HEK293 (cell line): ENCODE results near the gene TSSK3.
A peak's percentile ranks its signal among the peaks of the same experiment; 100 is the strongest.

Experiments
- CTCF ChIA-PET: fragments of 350-600 bp; formaldehyde crosslinking; extraction: SDS; loops from one replicate; lab custom pipeline; 2021; ENCODE audit warnings: antibody characterized with exemption; lab: Yijun Ruan, JAX
- POLR2A ChIA-PET: fragments of 300-600 bp; formaldehyde crosslinking; extraction: SDS; loops from one replicate; lab custom pipeline; 2020; ENCODE audit warnings: antibody characterized with exemption, inconsistent platforms; lab: Yijun Ruan, JAX
- H3K27ac ChIP-seq: fragments of 200-500 bp; sonication (Bioruptor generic); 2 replicates; pipeline ENCODE4 v1.5.1; 2014; ENCODE audit warnings: low read depth, low read length, control low read depth, inconsistent platforms; ENCODE audit errors: extremely low read depth
- H3K36me3 ChIP-seq, 2 experiments: fragments of 200-500 bp in 1 of 2; sonication (Bioruptor generic) in 1 of 2; 1 replicate in 1 of 2; 2 replicates in 1 of 2; pipeline ENCODE4 v1.5.1; 2014 to 2017; ENCODE audit warnings: inconsistent platforms in 2 of 2, low read length in 2 of 2; ENCODE audit not compliant: control insufficient read depth in 2 of 2, insufficient read depth in 1 of 2
- H3K4me1 ChIP-seq: fragments of 200-500 bp; sonication (Bioruptor generic); 2 replicates; pipeline ENCODE4 v1.5.1; 2014; ENCODE audit warnings: mild to moderate bottlenecking, low read length, inconsistent platforms; ENCODE audit not compliant: control insufficient read depth, insufficient read depth
- H3K4me3 ChIP-seq: 2 replicates; pipeline ENCODE4 v1.5.1; 2011; ENCODE audit warnings: low read depth, mild to moderate bottlenecking, control low read depth, low read length, moderate library complexity
- H3K9me3 ChIP-seq: fragments of 200-500 bp; sonication (Bioruptor generic); 2 replicates; pipeline ENCODE4 v1.5.1; 2014; ENCODE audit warnings: low read depth, low read length, inconsistent platforms; ENCODE audit not compliant: control insufficient read depth, insufficient read depth
- GLIS2 ChIP-seq: fragments of 450-650 bp; formaldehyde crosslinking; IDR thresholded peaks from 2 replicates; pipeline ENCODE4 v1.5.1; 2016; ENCODE audit warnings: missing biosample characterization, missing genetic modification characterization
- HOXC10 ChIP-seq: sonication (generic); formaldehyde crosslinking; IDR thresholded peaks from 2 replicates; pipeline ENCODE4 v1.8.1; 2023; ENCODE audit warnings: mild to moderate bottlenecking, missing genetic modification reagents
- HOXD13 ChIP-seq: sonication (generic); formaldehyde crosslinking; IDR thresholded peaks from 2 replicates; pipeline ENCODE4 v1.8.0; 2022; ENCODE audit warnings: missing genetic modification reagents, borderline replicate concordance
- IKZF3 ChIP-seq: fragments of 450-650 bp; IDR thresholded peaks from 2 replicates; pipeline ENCODE4 v1.5.0; 2018; ENCODE audit warnings: missing biosample characterization, mild to moderate bottlenecking, missing genetic modification characterization, moderate library complexity
- KLF16 ChIP-seq: fragments of 450-650 bp; formaldehyde crosslinking; IDR thresholded peaks from 2 replicates; pipeline ENCODE4 v1.5.1; 2017; ENCODE audit warnings: missing biosample characterization, missing genetic modification characterization
- KLF7 ChIP-seq: fragments of 450-650 bp; formaldehyde crosslinking; IDR thresholded peaks from 2 replicates; pipeline ENCODE4 v1.5.1; 2016; ENCODE audit warnings: missing biosample characterization, missing genetic modification characterization, borderline replicate concordance
- MZF1 ChIP-seq: fragments of 450-650 bp; formaldehyde crosslinking; IDR thresholded peaks from 2 replicates; pipeline ENCODE4 v1.5.1; 2017; ENCODE audit warnings: missing biosample characterization, missing genetic modification characterization, borderline replicate concordance
- SCRT2 ChIP-seq: fragments of 450-650 bp; formaldehyde crosslinking; IDR thresholded peaks from 2 replicates; pipeline ENCODE4 v1.5.1; 2016; ENCODE audit warnings: missing biosample characterization, missing genetic modification characterization
- TCF7L2 ChIP-seq: IDR thresholded peaks from 2 replicates; pipeline ENCODE4 v1.6.1; 2011; ENCODE audit warnings: low read depth, mild to moderate bottlenecking, inconsistent platforms, low read length, moderate library complexity, borderline replicate concordance
- WT1 ChIP-seq: fragments of 450-650 bp; formaldehyde crosslinking; IDR thresholded peaks from 2 replicates; pipeline ENCODE4 v1.5.1; 2016; ENCODE audit warnings: missing biosample characterization, missing genetic modification characterization
- ZBTB20 ChIP-seq: fragments of 450-650 bp; formaldehyde crosslinking; IDR thresholded peaks from 2 replicates; pipeline ENCODE4 v1.5.1; 2016; ENCODE audit warnings: missing biosample characterization, missing genetic modification characterization
- ZBTB7A ChIP-seq: fragments of 450-650 bp; formaldehyde crosslinking; IDR thresholded peaks from 2 replicates; pipeline ENCODE4 v1.5.1; 2016; ENCODE audit warnings: low read depth, missing biosample characterization, missing genetic modification characterization
- ZEB2 ChIP-seq: fragments of 450-650 bp; formaldehyde crosslinking; IDR thresholded peaks from 2 replicates; pipeline ENCODE4 v1.5.1; 2016; ENCODE audit warnings: missing biosample characterization, missing genetic modification characterization
- ZIC2 ChIP-seq: fragments of 450-650 bp; formaldehyde crosslinking; IDR thresholded peaks from 2 replicates; pipeline ENCODE4 v1.5.1; 2016; ENCODE audit warnings: missing biosample characterization, missing genetic modification characterization
- ZNF112 ChIP-seq: fragments of 450-650 bp; formaldehyde crosslinking; IDR thresholded peaks from 2 replicates; pipeline ENCODE4 v1.5.0; 2017; ENCODE audit warnings: missing biosample characterization, missing genetic modification characterization
- ZNF121 ChIP-seq: fragments of 450-650 bp; formaldehyde crosslinking; IDR thresholded peaks from 2 replicates; pipeline ENCODE4 v1.5.1; 2016; ENCODE audit warnings: missing biosample characterization, missing genetic modification characterization
- ZNF239 ChIP-seq: fragments of 450-650 bp; formaldehyde crosslinking; IDR thresholded peaks from 2 replicates; pipeline ENCODE4 v1.5.1; 2016; ENCODE audit warnings: missing biosample characterization, missing genetic modification characterization
- ZNF335 ChIP-seq: fragments of 450-650 bp; formaldehyde crosslinking; conservative IDR thresholded peaks from 2 replicates; pipeline ENCODE4 v1.5.1; 2016; ENCODE audit warnings: missing biosample characterization, missing genetic modification characterization
- ZNF341 ChIP-seq: fragments of 450-650 bp; formaldehyde crosslinking; IDR thresholded peaks from 2 replicates; pipeline ENCODE4; 2016; ENCODE audit warnings: low read depth, missing biosample characterization, missing genetic modification characterization
- ZNF398 ChIP-seq: fragments of 450-650 bp; formaldehyde crosslinking; IDR thresholded peaks from 2 replicates; pipeline ENCODE4 v1.5.1; 2017; ENCODE audit warnings: missing biosample characterization, missing genetic modification characterization
- ZNF416 ChIP-seq: fragments of 450-650 bp; formaldehyde crosslinking; IDR thresholded peaks from 2 replicates; pipeline ENCODE4 v1.5.1; 2016; ENCODE audit warnings: missing biosample characterization, missing genetic modification characterization
- ZNF473 ChIP-seq: fragments of 450-650 bp; formaldehyde crosslinking; IDR thresholded peaks from 2 replicates; pipeline ENCODE4 v1.5.1; 2017; ENCODE audit warnings: missing biosample characterization, missing genetic modification characterization
- ZNF518A ChIP-seq: fragments of 450-650 bp; formaldehyde crosslinking; conservative IDR thresholded peaks from 2 replicates; pipeline ENCODE4 v1.5.1; 2016; ENCODE audit warnings: low read depth, missing biosample characterization, missing genetic modification characterization
- ZNF549 ChIP-seq: fragments of 450-650 bp; IDR thresholded peaks from 2 replicates; pipeline ENCODE4 v1.5.1; 2018; ENCODE audit warnings: missing biosample characterization, missing genetic modification characterization, mild to moderate bottlenecking, inconsistent platforms, moderate library complexity
- ZNF621 ChIP-seq: fragments of 450-650 bp; formaldehyde crosslinking; IDR thresholded peaks from 2 replicates; pipeline ENCODE4 v1.5.1; 2017; ENCODE audit warnings: missing biosample characterization, missing genetic modification characterization
- ZNF654 ChIP-seq: fragments of 450-650 bp; formaldehyde crosslinking; IDR thresholded peaks from 2 replicates; pipeline ENCODE4 v1.5.1; 2016; ENCODE audit warnings: low read depth, missing biosample characterization, missing genetic modification characterization
- ZNF660 ChIP-seq: fragments of 450-650 bp; IDR thresholded peaks from 2 replicates; pipeline ENCODE4 v1.5.1; 2018; ENCODE audit warnings: missing biosample characterization, mild to moderate bottlenecking, missing genetic modification characterization
- ZNF791 ChIP-seq: fragments of 450-650 bp; formaldehyde crosslinking; IDR thresholded peaks from 2 replicates; pipeline ENCODE4 v1.5.1; 2016; ENCODE audit warnings: missing biosample characterization, missing genetic modification characterization
- ZNF830 ChIP-seq: fragments of 450-650 bp; IDR thresholded peaks from 2 replicates; pipeline ENCODE4 v1.5.0; 2018; ENCODE audit warnings: missing biosample characterization, missing genetic modification characterization, low read depth, mild to moderate bottlenecking, moderate library complexity

TSSK3 gene

GRCh38 chr1:32400876-32401631, 38.7 kb downstream of the TSSK3 start (continued):
- TF ChIP-seq ZNF239 (tag by site-specific recombination) (no peak), IKZF3 (peak; percentile 87), SCRT2 (tag by site-specific recombination) (no peak), ZNF830 (tag by site-specific recombination) (no peak), ZNF398 (no peak), HOXD13 (CRISPR knock-in tag) (no peak), ZNF112 (no peak), ZBTB20 (tag by site-specific recombination) (peak; percentile 84)

- Histone ChIP-seq H3K9me3 (no peaks in the 10 kb centered on the region), H3K36me3 (no peaks in the 10 kb centered on the region), H3K4me1 (no peaks in the 10 kb centered on the region), H3K27ac (no peak overlapping the region), H3K4me3 (no peak overlapping the region)
- ChIA-PET CTCF (interaction anchor here (0.9 to 1.0 kb wide), 2 partner anchors 8 to 115 kb away, joined by 3 to 7 read pairs; no protein-coding TSS in a partner anchor), POLR2A (no interaction called here)
- no peak for TF ChIP-seq ZNF654 (tag by site-specific recombination)
- no peak for TF ChIP-seq ZNF121
- no peak for TF ChIP-seq ZNF549 (tag by site-specific recombination)
- no peak for TF ChIP-seq GLIS2 (tag by site-specific recombination)
- TF ChIP-seq ZNF791 = no peak
- TF ChIP-seq ZEB2 (tag by site-specific recombination) = no peak
- no peak for TF ChIP-seq KLF16 (tag by site-specific recombination)
- TF ChIP-seq ZNF335 = no peak
- no peak for TF ChIP-seq WT1 (tag by site-specific recombination)
- TF ChIP-seq ZBTB7A (tag by site-specific recombination) = no peak
- no peak for TF ChIP-seq ZIC2 (tag by site-specific recombination)
- no peak for TF ChIP-seq ZNF473 (tag by site-specific recombination)
- TF ChIP-seq ZNF416 (tag by site-specific recombination) = no peak
- TF ChIP-seq TCF7L2 = no peak
- TF ChIP-seq MZF1 = no peak
These were observed 42.6 kb downstream of the TSSK3 start for GRCh38 chr1:32404946-32405345.

GRCh38 chr1:32405672-32406467, 43.5 kb downstream of the TSSK3 start:
- POLR2A ChIA-PET = no interaction called here
- CTCF ChIA-PET = interaction anchor here (0.7 to 0.8 kb wide), 3 partner anchors 10 to 171 kb away, joined by 3 to 6 read pairs (median 4); no protein-coding TSS in a partner anchor
- H3K36me3 ChIP-seq = no peaks in the 10 kb centered on the region
- no peak overlapping the region for H3K27ac ChIP-seq
- no peaks in the 10 kb centered on the region for H3K4me1 ChIP-seq
- H3K4me3 ChIP-seq = no peak overlapping the region
- H3K9me3 ChIP-seq = no peaks in the 10 kb centered on the region
- no peak for TF ChIP-seq HOXC10 (CRISPR knock-in tag)
- TF ChIP-seq ZNF518A = no peak
- TF ChIP-seq ZNF621 = no peak
- no peak for TF ChIP-seq KLF7 (tag by site-specific recombination)
- TF ChIP-seq ZNF660 = no peak
- TF ChIP-seq ZNF341 (tag by site-specific recombination) = no peak
